ENCODE measurements around the gene BIRC2.

- no peak for TF ChIP-seq REST (IDR thresholded peaks at IDR 0.05; ENCODE audit: insufficient read depth in 1 of 2, low read depth in 2 of 2, low read length in 2 of 2)
- no peak for TF ChIP-seq POLR2AphosphoS5 (IDR thresholded peaks at IDR 0.05; ENCODE audit: low read depth, low read length)
- TF ChIP-seq SIN3A (IDR thresholded peaks at IDR 0.05; ENCODE audit: borderline replicate concordance, insufficient read depth, low read length), result no peak
- no peak for TF ChIP-seq TAF1 (IDR thresholded peaks at IDR 0.05; ENCODE audit: borderline replicate concordance, insufficient read depth, low read length)
These were observed 13.7 kb downstream of the BIRC2 start for GRCh38 chr11:102360681-102361080.
